ENCODE results near the gene CDK18. TPM values are rescaled to one million over a fixed set of nuclear protein-coding genes. Genes with fewer than 3 reads are reported as not detected.

Gene CDK18
- total RNA-seq, 1 donor: 0.94 TPM

DNA sequence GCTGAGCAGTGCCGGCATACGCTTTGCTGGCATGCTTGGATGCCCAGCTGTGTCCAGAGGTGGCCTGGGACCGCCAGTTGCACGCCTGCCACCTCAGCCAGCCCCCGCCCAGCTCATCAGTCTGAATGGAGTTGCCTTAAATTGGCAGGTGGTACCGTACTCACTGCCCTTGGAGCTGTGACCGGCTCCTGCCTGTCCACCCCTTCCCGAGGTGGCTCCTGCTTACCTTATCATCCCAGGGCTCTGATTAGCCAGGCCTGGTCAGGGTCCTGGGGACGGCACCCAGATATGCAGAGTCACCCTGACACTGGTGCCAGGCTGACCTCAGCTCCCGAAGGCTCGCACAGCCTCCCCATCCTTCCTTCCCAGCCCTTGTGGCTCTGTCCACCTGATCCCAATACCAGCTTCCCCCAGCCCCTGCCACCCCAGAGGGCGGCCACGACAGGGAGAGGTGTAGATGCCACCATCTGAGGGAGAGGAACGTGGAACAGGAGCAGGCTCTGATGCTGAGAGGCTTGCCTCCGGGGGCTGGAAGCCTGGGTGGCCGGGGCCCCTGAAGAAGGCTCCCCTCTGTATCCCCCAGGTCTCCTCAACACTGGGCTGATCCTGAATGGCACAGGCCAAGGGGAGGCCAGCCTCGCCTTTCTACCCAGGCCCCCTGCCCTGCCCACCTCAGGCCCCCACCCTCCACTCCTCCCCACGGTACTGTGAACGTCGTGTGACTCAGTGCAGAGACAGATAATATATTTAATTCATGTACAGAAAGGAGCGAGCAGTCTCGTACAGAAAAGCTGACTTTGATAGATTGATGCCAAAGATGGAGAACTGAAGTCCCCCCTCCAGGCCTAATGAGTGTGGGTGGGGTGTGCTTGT, 27.8 kb downstream of the CDK18 start:
- Histone ChIP-seq H3K27me3 (ENCODE audit: insufficient read depth, low read length) (no peaks in the 10 kb centered on the region), H3K4me3 (ENCODE audit: low read length) (no peak overlapping the region), H3K9me3 (ENCODE audit: low read depth, low read length) (no peaks in the 10 kb centered on the region), H3K4me1 (ENCODE audit: insufficient read depth, low read length) (peaks cover 18% of the 10 kb centered on the region)

DNA sequence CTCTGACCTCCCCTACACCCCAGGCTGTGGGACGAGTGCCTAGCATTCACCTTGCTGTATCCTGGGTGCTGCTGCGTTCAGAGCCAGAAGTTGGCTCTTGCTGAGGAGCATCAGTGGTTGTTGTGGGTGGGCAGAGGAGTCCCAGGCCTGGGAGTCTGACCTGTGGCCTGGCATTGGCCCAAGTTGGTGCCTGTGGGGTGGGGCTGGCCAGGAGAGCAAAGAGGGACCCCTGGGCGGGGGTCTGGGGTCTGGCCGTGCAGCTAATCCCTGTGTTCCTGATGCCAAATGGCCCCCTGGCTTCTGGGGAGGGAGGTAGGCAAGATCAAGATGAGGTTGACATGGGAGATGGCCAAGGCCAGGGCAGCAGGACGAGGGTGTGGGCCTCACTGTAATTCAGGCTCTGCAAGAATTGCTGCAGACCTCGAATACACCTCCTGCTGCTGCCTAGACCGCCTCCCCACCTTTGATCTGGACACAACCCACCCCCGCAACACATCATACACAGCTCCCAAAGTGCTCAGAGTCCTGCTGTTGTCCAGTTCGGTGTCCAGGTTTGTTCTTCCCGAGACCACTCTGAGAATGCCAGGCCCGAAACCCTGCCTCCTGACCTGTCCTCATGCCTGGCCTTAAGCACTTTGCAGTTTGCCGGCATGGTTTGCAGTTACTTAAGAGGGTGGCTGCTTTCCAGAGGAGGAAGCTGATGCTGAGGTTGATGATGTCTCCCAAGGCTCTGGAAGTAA, 28.7 kb downstream of the CDK18 start:
- Histone ChIP-seq H3K27me3 (ENCODE audit: insufficient read depth, low read length) (no peaks in the 10 kb centered on the region), H3K9me3 (ENCODE audit: low read depth, low read length) (no peaks in the 10 kb centered on the region), H3K4me1 (ENCODE audit: insufficient read depth, low read length) (peaks cover 20% of the 10 kb centered on the region), H3K4me3 (ENCODE audit: low read length) (no peak overlapping the region)

DNA sequence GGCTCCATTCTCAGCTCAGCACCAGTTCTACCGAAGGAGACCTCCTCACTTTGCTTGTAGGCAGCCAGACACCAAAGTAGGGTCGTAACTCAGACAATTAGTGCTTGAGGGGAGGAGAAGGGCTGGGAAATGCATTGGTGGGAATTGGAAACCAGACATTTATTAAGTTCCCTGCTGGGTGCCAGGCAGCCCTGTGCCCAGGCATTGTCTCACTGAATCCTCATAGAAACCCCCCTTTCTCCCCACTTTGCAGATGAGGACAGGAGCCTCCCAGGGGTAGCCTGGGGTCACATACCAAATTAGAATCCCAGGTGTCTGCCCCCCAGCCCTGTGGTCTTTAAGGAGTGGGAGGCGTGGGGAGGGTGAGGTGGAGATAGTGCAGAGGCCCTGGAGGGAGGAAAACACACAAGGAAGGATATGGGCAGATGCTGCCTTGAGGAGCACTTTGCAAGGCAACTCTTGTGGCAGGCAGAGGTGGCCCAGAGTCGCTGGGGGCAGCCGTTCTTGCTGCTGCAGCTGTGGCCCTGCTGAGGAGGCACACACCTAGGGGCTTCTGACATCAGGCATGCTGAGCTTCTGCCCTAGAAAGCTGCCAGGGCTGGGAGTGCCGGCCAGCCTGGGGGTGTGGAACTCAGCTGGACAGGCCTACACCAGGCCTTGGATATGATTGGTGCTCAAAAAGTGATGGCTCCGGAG, 29.4 kb downstream of the CDK18 start:
- Histone ChIP-seq H3K9me3 (ENCODE audit: low read depth, low read length) (no peaks in the 10 kb centered on the region), H3K27me3 (ENCODE audit: insufficient read depth, low read length) (no peaks in the 10 kb centered on the region), H3K4me1 (ENCODE audit: insufficient read depth, low read length) (peaks cover 19% of the 10 kb centered on the region), H3K4me3 (ENCODE audit: low read length) (no peak overlapping the region)

DNA sequence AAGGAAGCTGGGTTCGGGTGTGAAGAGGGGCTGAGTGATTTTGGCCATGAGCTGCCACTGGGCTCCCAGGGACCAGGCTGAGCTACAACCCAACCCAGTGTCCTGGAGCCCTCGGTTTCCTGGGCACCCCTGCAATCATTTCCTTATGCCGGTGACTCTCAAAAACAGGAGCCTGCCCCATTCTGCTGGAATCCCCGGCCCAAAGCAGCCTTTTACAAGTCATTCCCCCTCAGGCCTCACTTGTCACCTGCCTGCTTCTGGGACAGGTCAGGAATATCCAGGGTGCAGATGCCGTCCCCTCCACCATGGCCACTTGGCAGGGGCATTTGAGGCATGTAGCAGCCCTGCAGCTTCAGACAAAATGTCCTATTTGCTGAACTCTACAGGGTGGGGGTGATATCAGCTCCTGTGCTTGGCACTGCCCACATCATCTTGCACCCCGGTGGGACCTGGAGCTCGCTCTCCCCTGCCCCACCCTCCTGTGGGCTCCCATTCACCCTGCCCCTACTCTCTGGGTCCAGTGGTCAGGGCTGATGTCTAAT, 30.0 kb downstream of the CDK18 start:
- H3K9me3 ChIP-seq (ENCODE audit: low read depth, low read length): no peaks in the 10 kb centered on the region
- H3K4me3 ChIP-seq (ENCODE audit: low read length): no peak overlapping the region
- peaks cover 20% of the 10 kb centered on the region for H3K4me1 ChIP-seq (ENCODE audit: insufficient read depth, low read length)
- no peaks in the 10 kb centered on the region for H3K27me3 ChIP-seq (ENCODE audit: insufficient read depth, low read length)

DNA sequence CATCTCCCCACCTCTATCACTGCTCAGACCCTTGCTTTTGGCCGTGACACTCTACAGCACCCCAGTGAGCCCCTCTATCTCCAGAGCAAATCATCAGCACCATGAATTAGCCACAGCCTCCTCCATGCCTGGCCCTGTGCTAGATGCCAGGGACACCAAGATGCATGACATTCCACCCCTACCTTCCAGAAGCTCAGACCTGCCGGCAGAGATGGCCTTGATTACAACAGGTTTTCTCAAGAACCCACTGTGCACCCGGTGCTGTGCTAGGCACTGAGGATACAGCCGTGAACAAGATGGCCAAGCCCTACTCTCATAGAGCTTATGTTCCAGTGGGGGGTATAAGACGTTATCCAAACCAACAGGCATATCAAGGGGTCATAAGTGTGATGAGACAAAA, 30.6 kb downstream of the CDK18 start:
- Histone ChIP-seq H3K4me1 (ENCODE audit: insufficient read depth, low read length) (peaks cover 25% of the 10 kb centered on the region), H3K9me3 (ENCODE audit: low read depth, low read length) (no peaks in the 10 kb centered on the region), H3K27me3 (ENCODE audit: insufficient read depth, low read length) (no peaks in the 10 kb centered on the region), H3K4me3 (ENCODE audit: low read length) (no peak overlapping the region)

DNA sequence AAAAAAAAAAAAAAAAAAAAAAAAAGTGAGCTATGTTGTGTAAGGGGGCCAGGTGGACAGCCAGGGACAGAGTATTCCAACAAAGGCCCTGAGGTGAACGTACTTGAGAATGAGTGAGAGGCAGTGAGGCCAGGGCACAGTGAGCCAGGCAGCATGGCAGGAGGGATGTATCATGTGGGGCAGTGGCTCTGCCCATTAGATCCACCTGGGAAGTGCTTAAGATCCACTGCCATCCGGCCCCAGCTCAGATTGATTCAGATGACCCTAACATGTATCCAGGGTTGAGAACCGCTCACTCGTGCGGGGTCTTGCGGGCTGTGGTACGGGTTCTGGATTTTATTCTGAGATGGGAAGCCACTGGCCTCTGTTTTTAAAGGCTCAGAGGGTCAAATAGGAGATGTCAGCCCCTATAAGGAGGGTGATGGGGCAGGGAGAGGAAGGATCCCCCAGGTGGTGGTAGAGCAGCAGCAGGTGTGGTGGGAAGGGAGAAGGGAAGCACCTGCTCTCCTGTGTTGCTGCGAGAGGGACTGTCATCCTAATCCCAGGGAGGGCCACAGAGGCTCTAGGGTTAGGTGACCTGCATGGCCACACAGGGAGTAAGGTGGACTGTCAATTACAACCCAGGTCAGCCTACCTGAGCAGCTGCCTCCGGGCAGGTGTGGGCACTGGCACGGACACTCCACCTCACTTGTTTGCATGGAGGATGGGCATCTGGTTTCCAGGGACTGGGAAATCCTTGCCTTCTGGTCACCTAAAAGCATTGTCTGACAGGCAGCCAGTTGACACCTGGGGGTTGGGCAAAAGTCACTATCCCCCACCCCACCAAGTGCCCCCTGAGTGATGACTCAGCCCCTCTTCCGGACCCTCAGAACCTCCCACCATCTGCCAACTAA, 31.6 kb downstream of the CDK18 start:
- no peak overlapping the region for H3K4me3 ChIP-seq (ENCODE audit: low read length)
- peaks cover 28% of the 10 kb centered on the region for H3K4me1 ChIP-seq (ENCODE audit: insufficient read depth, low read length)
- H3K27me3 ChIP-seq (ENCODE audit: insufficient read depth, low read length): no peaks in the 10 kb centered on the region
- no peaks in the 10 kb centered on the region for H3K9me3 ChIP-seq (ENCODE audit: low read depth, low read length)

DNA sequence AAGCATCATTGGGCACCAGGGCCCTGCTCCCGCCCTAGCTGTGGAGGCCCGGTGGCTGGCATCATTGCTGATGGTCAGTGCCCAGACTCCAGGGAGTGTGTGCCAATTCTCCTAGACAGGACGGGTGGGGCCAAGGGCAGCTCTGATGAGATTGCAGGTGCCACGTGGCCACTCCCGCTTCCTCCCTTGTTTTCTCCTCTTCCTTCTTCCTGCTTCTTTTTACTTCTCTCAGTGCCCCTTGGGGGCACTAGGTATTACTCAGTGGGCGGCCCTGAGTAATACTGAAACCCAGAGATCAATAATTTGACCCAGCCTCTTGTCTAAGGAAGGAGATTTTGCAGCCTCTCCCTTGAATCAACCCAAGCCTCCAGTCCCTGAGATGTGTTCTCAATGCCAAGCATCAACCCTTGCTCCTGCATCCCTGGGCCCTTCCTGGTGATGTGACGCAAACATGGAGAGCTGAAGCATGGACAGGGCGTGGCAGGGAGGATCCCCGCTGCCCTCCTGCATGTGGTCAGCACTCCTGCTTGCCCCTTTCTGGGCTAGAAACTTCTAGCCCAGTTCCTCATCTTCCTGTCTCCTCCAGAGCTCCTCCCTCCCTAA, 32.4 kb downstream of the CDK18 start:
- Histone ChIP-seq H3K4me1 (ENCODE audit: insufficient read depth, low read length) (peaks cover 28% of the 10 kb centered on the region), H3K27me3 (ENCODE audit: insufficient read depth, low read length) (no peaks in the 10 kb centered on the region), H3K4me3 (ENCODE audit: low read length) (no peak overlapping the region), H3K9me3 (ENCODE audit: low read depth, low read length) (no peaks in the 10 kb centered on the region)

DNA sequence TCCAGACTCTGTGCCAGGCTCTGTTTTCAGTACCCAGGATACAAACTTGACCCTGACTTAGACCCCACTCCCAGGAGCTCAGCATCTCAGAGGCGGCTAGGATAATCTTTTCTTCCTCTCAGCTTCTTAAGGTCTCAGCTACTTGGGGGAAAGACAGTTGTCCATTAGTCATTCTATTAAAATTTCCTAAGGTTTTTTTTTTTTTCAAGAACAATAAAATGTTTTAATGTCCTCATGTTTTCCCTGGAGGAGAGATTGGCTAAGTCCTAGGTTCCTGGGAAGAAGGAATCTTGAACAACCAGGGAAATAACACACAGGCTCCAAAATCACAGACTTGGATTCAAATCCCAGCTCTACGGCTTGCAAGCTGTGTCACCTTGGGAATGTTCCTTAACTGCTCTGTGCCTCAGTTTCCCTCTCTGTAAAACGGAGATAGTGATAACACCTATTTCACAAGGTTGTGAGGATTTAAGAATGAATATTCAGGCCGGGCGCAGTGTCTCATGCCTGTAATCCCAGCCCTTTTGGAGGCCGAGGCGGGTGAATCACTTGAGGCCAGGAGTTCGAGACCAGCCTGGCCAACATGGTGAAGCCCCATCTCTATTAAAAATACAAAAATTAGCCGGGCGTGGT, 33.0 kb downstream of the CDK18 start:
- H3K27me3 ChIP-seq (ENCODE audit: insufficient read depth, low read length): no peaks in the 10 kb centered on the region
- no peak overlapping the region for H3K4me3 ChIP-seq (ENCODE audit: low read length)
- H3K4me1 ChIP-seq (ENCODE audit: insufficient read depth, low read length): peaks cover 28% of the 10 kb centered on the region
- no peaks in the 10 kb centered on the region for H3K9me3 ChIP-seq (ENCODE audit: low read depth, low read length)

DNA sequence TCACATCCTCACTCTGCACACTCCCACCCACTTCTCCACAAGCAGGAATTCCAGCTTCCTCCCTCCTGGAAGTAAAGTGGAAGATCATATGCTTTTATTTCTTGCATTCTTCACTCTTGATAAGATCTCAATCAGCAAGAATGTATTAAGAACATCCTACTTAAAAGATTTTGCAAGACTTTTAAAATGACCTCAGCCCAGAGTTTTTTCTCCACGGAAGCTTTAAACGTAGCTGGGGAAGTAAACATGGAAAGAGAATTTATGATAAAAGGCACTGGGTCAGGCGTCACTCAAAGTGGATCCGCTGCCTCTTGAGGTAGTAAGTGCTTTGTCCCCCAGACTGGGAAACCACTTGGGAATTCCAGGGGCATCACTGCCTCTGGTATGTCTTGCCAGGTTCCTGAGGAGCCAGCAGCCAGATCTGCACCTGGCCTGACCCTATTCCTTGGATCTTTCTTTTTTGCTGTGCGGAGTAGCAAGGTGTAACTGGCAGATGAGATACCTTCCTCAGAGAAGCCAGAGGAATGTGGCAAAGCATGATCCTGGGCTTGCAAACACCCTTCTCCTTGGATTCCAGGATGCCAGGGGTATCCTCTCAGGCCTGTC, 33.9 kb downstream of the CDK18 start:
- H3K4me3 ChIP-seq (ENCODE audit: low read length): no peak overlapping the region
- H3K9me3 ChIP-seq (ENCODE audit: low read depth, low read length): no peaks in the 10 kb centered on the region
- H3K27me3 ChIP-seq (ENCODE audit: insufficient read depth, low read length): peaks cover 4% of the 10 kb centered on the region
- peaks cover 28% of the 10 kb centered on the region for H3K4me1 ChIP-seq (ENCODE audit: insufficient read depth, low read length)

DNA sequence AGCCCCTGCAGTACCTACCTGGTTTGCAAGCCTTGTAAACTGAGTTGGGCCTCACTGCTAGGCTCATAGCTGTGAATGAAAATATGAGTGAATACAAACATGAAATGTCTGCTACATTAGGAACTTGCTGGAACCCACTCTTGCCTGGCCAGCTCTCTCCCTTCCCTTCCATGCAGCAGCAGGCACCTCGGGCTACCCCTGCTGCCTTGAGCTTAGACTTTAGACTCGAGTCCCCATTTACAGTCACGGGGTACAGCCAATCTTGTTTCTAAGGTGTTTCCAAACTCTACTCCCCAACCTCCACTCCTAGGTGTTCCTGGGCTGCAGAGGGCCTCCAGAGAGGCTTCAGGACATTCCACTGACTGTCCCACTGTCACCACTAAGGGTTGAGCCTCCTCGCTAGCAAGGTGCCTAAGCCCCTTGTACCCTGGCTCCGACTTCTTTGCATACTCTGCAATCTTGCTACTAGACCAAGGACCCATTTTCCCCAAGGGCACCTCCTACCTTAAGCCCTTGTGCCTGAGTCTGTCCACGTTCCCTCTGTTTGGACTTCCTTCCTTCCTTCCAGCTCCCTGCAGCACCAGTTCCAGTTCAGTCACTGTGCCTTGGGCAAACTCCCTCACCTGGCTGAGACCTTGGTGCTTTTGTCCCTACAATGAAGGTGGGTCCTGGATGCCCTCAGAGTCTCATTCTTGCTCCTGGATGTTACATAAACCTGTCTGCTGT, 36.9 kb downstream of the CDK18 start:
- H3K4me1 ChIP-seq (ENCODE audit: insufficient read depth, low read length): peaks cover 29% of the 10 kb centered on the region
- H3K27me3 ChIP-seq (ENCODE audit: insufficient read depth, low read length): peaks cover 20% of the 10 kb centered on the region
- H3K4me3 ChIP-seq (ENCODE audit: low read length): no peak overlapping the region
- no peaks in the 10 kb centered on the region for H3K9me3 ChIP-seq (ENCODE audit: low read depth, low read length)

DNA sequence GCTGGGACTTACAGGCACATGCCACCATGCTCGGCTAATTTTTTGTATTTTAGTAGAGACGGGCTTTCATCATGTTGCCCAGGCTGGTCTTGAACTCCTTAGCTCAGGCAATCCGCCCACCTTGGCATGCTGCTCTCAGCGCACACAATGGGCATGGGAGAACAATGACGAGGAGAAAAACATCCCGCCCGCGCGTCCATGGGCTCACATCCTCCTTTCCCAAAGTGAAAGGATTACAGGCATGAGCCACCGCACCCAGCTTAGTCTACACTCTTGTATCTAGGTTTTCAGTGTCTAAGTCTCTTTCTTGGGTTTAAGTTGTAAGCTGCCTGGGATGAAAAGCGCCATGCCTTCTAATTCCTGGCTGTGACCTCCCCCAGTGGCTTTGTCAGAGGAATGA, 37.9 kb downstream of the CDK18 start:
- H3K27me3 ChIP-seq (ENCODE audit: insufficient read depth, low read length): peaks cover 20% of the 10 kb centered on the region
- H3K4me1 ChIP-seq (ENCODE audit: insufficient read depth, low read length): peaks cover 19% of the 10 kb centered on the region
- H3K4me3 ChIP-seq (ENCODE audit: low read length): no peak overlapping the region
- no peaks in the 10 kb centered on the region for H3K9me3 ChIP-seq (ENCODE audit: low read depth, low read length)

DNA sequence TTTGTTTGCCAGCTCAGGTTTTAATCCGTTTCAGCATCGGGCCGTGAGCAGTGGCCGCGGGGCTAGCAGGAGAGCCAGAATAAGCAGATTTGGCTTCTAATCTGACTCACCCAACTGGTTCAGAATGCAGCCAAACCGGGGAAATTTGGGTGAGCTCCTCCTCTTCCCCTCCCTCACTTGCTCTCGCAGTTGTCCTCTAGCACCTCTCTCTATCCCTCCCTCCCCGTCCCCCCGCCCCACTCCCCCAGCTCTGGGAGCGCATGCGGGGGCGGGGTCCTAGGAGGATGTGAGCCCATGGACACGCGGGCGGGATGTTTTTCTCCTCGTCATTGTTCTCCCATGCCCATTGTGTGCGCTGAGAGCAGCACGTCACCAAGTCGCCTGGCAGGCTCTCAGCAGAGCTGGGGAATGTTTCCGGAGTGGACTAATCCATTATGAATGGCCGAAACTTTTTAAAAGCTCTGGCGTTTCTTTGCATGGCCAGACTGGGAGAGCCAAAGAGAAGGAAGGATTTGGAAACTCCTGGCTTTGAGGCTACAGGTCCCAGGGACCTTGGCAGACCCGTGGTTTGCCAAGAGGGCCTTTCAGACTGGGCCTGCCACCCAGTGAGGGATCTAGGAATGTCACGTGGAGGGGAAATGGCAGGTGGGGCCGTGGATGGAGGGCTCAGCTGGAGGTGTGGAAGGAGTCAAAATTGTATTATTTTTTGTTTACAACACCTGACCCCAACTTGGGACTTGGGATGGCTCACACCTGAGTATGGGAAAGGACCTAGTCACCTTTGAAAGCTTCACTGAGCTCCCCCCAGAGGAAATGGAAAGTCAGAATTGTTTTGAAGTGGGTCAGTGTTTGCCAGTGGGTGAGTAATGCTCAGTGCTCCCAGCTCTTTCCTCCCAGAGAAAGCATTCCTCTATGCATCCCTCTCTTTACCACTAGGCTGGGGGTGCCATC, 39.2 kb downstream of the CDK18 start:
- H3K4me1 ChIP-seq (ENCODE audit: insufficient read depth, low read length): peaks cover 18% of the 10 kb centered on the region
- H3K27me3 ChIP-seq (ENCODE audit: insufficient read depth, low read length): peaks cover 20% of the 10 kb centered on the region
- no peaks in the 10 kb centered on the region for H3K9me3 ChIP-seq (ENCODE audit: low read depth, low read length)
- H3K4me3 ChIP-seq (ENCODE audit: low read length): no peak overlapping the region

Data from mononuclear cell (primary cell).